ENCODE data around the gene NRBP1.

The NRBP1 gene

DNA sequence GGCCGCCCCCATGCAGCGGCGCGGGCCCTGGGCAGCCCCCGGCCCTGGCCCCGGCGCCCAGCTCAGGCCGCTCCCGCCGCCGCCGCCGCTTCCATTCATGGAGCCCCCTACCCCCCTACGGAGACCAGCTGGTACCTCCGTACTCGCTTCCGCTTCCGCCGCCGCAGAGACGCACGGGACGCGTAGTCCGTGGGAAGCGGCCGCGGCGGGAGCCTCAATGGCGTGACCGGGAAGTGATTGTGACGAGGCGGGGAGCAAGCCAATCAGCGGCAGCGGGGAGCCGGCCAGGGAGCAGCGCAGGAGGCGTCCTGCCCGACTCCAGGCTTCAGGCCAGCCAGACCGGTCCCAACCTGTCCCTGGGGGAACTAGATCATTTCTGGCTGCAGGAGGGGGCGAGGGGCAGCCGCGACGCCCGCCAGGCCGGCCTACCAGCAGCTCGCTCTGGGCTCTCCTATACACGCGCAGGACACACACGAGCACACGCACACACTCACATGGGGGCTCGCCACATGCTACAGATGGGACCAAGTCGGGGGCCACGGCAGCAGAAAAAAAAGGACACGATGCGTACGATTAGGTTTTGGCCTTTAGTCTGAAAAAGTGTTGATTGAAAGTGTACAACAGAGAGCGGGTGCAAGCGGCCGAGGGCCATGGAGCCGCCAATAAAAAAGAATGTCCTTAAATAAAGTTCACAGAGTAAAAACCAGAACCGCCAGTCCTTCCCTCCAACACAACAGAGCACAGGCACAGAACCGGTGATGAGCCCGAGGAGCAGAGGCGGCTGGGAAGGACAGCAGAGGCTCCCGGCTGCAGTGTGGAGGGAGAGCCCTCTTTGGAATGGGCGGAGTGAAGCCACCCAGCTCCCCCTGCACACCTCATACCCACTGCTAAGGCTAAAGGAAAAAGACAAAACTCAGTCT, 47.5 kb upstream of the NRBP1 start, which contains the start of gene ZNF513 (continued):
- TF ChIP-seq, protein P1, sequence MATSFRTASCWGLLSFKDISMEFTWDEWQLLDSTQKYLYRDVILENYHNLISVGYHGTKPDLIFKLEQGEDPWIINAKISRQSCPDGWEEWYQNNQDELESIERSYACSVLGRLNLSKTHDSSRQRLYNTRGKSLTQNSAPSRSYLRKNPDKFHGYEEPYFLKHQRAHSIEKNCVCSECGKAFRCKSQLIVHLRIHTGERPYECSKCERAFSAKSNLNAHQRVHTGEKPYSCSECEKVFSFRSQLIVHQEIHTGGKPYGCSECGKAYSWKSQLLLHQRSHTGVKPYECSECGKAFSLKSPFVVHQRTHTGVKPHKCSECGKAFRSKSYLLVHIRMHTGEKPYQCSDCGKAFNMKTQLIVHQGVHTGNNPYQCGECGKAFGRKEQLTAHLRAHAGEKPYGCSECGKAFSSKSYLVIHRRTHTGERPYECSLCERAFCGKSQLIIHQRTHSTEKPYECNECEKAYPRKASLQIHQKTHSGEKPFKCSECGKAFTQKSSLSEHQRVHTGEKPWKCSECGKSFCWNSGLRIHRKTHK (tag by site-specific recombination; IDR thresholded peaks at IDR 0.05): no peak
- no peak for TF ChIP-seq ZNF529 (tag by site-specific recombination; IDR thresholded peaks at IDR 0.05; ENCODE audit: insufficient replicate concordance)
- TF ChIP-seq, protein P2, sequence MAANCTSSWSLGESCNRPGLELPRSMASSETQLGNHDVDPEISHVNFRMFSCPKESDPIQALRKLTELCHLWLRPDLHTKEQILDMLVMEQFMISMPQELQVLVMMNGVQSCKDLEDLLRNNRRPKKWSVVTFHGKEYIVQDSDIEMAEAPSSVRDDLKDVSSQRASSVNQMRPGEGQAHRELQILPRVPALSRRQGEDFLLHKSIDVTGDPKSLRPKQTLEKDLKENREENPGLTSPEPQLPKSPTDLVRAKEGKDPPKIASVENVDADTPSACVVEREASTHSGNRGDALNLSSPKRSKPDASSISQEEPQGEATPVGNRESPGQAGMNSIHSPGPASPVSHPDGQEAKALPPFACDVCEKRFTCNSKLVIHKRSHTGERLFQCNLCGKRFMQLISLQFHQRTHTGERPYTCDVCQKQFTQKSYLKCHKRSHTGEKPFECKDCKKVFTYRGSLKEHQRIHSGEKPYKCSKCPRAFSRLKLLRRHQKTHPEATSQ (tag by site-specific recombination; IDR thresholded peaks at IDR 0.05): no peak
- TF ChIP-seq ZNF174 (tag by site-specific recombination; IDR thresholded peaks at IDR 0.05): no peak
- no peak for TF ChIP-seq ZNF549 (tag by site-specific recombination; IDR thresholded peaks at IDR 0.05)
- TF ChIP-seq, protein P3, sequence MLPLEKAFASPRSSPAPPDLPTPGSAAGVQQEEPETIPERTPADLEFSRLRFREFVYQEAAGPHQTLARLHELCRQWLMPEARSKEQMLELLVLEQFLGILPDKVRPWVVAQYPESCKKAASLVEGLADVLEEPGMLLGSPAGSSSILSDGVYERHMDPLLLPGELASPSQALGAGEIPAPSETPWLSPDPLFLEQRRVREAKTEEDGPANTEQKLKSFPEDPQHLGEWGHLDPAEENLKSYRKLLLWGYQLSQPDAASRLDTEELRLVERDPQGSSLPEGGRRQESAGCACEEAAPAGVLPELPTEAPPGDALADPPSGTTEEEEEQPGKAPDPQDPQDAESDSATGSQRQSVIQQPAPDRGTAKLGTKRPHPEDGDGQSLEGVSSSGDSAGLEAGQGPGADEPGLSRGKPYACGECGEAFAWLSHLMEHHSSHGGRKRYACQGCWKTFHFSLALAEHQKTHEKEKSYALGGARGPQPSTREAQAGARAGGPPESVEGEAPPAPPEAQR (tag by site-specific recombination; IDR thresholded peaks at IDR 0.05): no peak
- TF ChIP-seq ZNF19 (tag by site-specific recombination; IDR thresholded peaks at IDR 0.05; ENCODE audit: low read depth): no peak
- no peak for TF ChIP-seq GLI2 (tag by site-specific recombination; IDR thresholded peaks at IDR 0.05; ENCODE audit: borderline replicate concordance, low read depth)
- no peak for TF ChIP-seq SCRT1 (tag by site-specific recombination; IDR thresholded peaks at IDR 0.05; ENCODE audit: borderline replicate concordance)
- TF ChIP-seq, protein P4, sequence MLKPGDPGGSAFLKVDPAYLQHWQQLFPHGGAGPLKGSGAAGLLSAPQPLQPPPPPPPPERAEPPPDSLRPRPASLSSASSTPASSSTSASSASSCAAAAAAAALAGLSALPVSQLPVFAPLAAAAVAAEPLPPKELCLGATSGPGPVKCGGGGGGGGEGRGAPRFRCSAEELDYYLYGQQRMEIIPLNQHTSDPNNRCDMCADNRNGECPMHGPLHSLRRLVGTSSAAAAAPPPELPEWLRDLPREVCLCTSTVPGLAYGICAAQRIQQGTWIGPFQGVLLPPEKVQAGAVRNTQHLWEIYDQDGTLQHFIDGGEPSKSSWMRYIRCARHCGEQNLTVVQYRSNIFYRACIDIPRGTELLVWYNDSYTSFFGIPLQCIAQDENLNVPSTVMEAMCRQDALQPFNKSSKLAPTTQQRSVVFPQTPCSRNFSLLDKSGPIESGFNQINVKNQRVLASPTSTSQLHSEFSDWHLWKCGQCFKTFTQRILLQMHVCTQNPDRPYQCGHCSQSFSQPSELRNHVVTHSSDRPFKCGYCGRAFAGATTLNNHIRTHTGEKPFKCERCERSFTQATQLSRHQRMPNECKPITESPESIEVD (tag by site-specific recombination; IDR thresholded peaks at IDR 0.05): no peak
- TF ChIP-seq ZNF521 (tag by site-specific recombination; IDR thresholded peaks at IDR 0.05): no peak
- TF ChIP-seq, protein P5, sequence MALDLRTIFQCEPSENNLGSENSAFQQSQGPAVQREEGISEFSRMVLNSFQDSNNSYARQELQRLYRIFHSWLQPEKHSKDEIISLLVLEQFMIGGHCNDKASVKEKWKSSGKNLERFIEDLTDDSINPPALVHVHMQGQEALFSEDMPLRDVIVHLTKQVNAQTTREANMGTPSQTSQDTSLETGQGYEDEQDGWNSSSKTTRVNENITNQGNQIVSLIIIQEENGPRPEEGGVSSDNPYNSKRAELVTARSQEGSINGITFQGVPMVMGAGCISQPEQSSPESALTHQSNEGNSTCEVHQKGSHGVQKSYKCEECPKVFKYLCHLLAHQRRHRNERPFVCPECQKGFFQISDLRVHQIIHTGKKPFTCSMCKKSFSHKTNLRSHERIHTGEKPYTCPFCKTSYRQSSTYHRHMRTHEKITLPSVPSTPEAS (tag by site-specific recombination; IDR thresholded peaks at IDR 0.05): peak; percentile 76
- TF ChIP-seq ZNF776 (tag by site-specific recombination; IDR thresholded peaks at IDR 0.05; ENCODE audit: borderline replicate concordance): no peak
- TF ChIP-seq, protein P6, sequence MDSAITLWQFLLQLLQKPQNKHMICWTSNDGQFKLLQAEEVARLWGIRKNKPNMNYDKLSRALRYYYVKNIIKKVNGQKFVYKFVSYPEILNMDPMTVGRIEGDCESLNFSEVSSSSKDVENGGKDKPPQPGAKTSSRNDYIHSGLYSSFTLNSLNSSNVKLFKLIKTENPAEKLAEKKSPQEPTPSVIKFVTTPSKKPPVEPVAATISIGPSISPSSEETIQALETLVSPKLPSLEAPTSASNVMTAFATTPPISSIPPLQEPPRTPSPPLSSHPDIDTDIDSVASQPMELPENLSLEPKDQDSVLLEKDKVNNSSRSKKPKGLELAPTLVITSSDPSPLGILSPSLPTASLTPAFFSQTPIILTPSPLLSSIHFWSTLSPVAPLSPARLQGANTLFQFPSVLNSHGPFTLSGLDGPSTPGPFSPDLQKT (IDR thresholded peaks at IDR 0.05; ENCODE audit: borderline replicate concordance, low read depth, low read length): no peak; the same call in 1 of the 2 replicates
- TF ChIP-seq TRIM28 (IDR thresholded peaks at IDR 0.05; ENCODE audit: borderline replicate concordance, low read length): no peak
- TF ChIP-seq, protein P7, sequence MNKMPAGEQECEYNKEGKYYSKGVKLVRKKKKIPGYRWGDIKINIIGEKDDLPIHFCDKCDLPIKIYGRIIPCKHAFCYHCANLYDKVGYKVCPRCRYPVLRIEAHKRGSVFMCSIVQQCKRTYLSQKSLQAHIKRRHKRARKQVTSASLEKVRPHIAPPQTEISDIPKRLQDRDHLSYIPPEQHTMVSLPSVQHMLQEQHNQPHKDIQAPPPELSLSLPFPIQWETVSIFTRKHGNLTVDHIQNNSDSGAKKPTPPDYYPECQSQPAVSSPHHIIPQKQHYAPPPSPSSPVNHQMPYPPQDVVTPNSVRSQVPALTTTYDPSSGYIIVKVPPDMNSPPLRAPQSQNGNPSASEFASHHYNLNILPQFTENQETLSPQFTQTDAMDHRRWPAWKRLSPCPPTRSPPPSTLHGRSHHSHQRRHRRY (tag by site-specific recombination; IDR thresholded peaks at IDR 0.05): no peak
- TF ChIP-seq GLIS2 (tag by site-specific recombination; IDR thresholded peaks at IDR 0.05): peak; percentile 98
- TF ChIP-seq ZSCAN16 (tag by site-specific recombination; IDR thresholded peaks at IDR 0.05): no peak
- TF ChIP-seq BCL11B (tag by site-specific recombination; IDR thresholded peaks at IDR 0.05; ENCODE audit: low read depth): no peak
- no peak for TF ChIP-seq ZNF350 (tag by site-specific recombination; IDR thresholded peaks at IDR 0.05)
- TF ChIP-seq ZNF670 (tag by site-specific recombination; IDR thresholded peaks at IDR 0.05; ENCODE audit: low read depth): no peak
- TF ChIP-seq ZBTB1 (tag by site-specific recombination; IDR thresholded peaks at IDR 0.05): no peak
- TF ChIP-seq ZNF677 (tag by site-specific recombination; IDR thresholded peaks at IDR 0.05): no peak
- TF ChIP-seq, protein P8, sequence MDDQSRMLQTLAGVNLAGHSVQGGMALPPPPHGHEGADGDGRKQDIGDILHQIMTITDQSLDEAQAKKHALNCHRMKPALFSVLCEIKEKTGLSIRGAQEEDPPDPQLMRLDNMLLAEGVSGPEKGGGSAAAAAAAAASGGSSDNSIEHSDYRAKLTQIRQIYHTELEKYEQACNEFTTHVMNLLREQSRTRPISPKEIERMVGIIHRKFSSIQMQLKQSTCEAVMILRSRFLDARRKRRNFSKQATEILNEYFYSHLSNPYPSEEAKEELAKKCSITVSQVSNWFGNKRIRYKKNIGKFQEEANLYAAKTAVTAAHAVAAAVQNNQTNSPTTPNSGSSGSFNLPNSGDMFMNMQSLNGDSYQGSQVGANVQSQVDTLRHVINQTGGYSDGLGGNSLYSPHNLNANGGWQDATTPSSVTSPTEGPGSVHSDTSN (CRISPR knock-in tag; IDR thresholded peaks at IDR 0.05): peak; percentile 69; the same call in 1 of the 2 replicates
- TF ChIP-seq, protein P9, sequence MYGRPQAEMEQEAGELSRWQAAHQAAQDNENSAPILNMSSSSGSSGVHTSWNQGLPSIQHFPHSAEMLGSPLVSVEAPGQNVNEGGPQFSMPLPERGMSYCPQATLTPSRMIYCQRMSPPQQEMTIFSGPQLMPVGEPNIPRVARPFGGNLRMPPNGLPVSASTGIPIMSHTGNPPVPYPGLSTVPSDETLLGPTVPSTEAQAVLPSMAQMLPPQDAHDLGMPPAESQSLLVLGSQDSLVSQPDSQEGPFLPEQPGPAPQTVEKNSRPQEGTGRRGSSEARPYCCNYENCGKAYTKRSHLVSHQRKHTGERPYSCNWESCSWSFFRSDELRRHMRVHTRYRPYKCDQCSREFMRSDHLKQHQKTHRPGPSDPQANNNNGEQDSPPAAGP (tag by site-specific recombination; IDR thresholded peaks at IDR 0.05): peak; percentile 52; the same call in 1 of the 2 replicates
- TF ChIP-seq ZNF792 (tag by site-specific recombination; IDR thresholded peaks at IDR 0.05): no peak

Measured in HEK293 (cell line).